Muscle of leg (tissue), 11 donors: ENCODE data around the gene MAPK8IP1. TPM values are rescaled to one million over a fixed set of nuclear protein-coding genes. Genes with fewer than 3 reads are reported as not detected.
A peak's percentile ranks its signal among the peaks of the same experiment; 100 is the strongest.
"Not testable (repeated sequence)": the region's sequence is repeated elsewhere in the genome, so short reads cannot be mapped to it uniquely, and the experiment has no call there.

Experiments used
- DNase-seq: peaks from one replicate; pipeline ENCODE4 v3.0.0; 2013
- H3K27ac ChIP-seq: one replicate; pipeline ENCODE4 v1.5.1; 2013; ENCODE audit warnings: mild to moderate bottlenecking, low read length, control low read depth
- H3K27me3 ChIP-seq: one replicate; pipeline ENCODE4 v1.6.1; 2013; ENCODE audit warnings: low read length; ENCODE audit not compliant: control insufficient read depth, insufficient read depth
- H3K36me3 ChIP-seq: one replicate; pipeline ENCODE4 v1.6.1; 2013; ENCODE audit warnings: low read length; ENCODE audit not compliant: control insufficient read depth, insufficient read depth
- H3K4me1 ChIP-seq: one replicate; pipeline ENCODE4 v1.6.1; 2013; ENCODE audit warnings: low read length; ENCODE audit not compliant: control insufficient read depth, insufficient read depth
- H3K4me3 ChIP-seq: one replicate; pipeline ENCODE4 v1.5.1; 2013; ENCODE audit warnings: low read length, control low read depth
- H3K9me3 ChIP-seq: replicated peaks from 2 replicates; pipeline ENCODE4 v1.6.1; 2013; ENCODE audit warnings: low read depth, low read length; ENCODE audit not compliant: control insufficient read depth
- WGBS: methylation state at CpG from one replicate; pipeline ENCODE4 v1.1.5; 2013; ENCODE audit warnings: missing lambda C conversion rate; ENCODE audit not compliant: insufficient coverage; 5-methylcytosine and 5-hydroxymethylcytosine counted together
- polyA plus RNA-seq, 8 donors: library from polyadenylated mRNA; unstranded; fragments of 120-200 nt; gene quantifications; one replicate each; pipeline versions ENCODE4 v1.2.1 to v1.2.3, GENCODE V29; 2013; ENCODE audit warnings: inconsistent platforms in 1 of 8, low replicate concordance in 1 of 8; ENCODE audit not compliant: insufficient read length in 8 of 8, insufficient read depth in 1 of 8
- total RNA-seq: library from RNA; stranded (reverse); fragments of 120-200 nt; gene quantifications from one replicate; pipeline ENCODE4 v1.2.4, GENCODE V29; 2013

MAPK8IP1 gene
- total and polyA plus RNA-seq, 9 donors = 26.5 to 54.3 (median 35.0) TPM

- peak; percentile 96 for DNase-seq
- peak overlapping the region; percentile 80 for H3K27ac ChIP-seq
- H3K27me3 ChIP-seq = peaks cover 10% of the 10 kb centered on the region
These were observed 14.2 kb downstream of the MAPK8IP1 start for GRCh38 chr11:45899448-45900174.

GRCh38 chr11:45900175-45900800 lies 14.8 kb downstream of the MAPK8IP1 start:
- Histone ChIP-seq H3K4me3 (peak overlapping the region; percentile 62), H3K27ac (peak overlapping the region; percentile 42), H3K4me1 (peaks cover 61% of the 10 kb centered on the region), H3K36me3 (peaks cover 37% of the 10 kb centered on the region)
- DNase-seq, H3K9me3 ChIP-seq, H3K27me3 ChIP-seq: not testable (repeated sequence)
- under 1% methylated on average over 29 of the region's 59 CpGs for WGBS

More at GRCh38 chr11:45899448-45900174, 14.2 kb downstream of the MAPK8IP1 start:
- Histone ChIP-seq H3K4me3 (peak overlapping the region; percentile 34), H3K9me3 (no peaks in the 10 kb centered on the region), H3K4me1 (peaks cover 67% of the 10 kb centered on the region), H3K36me3 (peaks cover 30% of the 10 kb centered on the region)
- under 1% methylated on average over 44 of the region's 62 CpGs for WGBS

DNA sequence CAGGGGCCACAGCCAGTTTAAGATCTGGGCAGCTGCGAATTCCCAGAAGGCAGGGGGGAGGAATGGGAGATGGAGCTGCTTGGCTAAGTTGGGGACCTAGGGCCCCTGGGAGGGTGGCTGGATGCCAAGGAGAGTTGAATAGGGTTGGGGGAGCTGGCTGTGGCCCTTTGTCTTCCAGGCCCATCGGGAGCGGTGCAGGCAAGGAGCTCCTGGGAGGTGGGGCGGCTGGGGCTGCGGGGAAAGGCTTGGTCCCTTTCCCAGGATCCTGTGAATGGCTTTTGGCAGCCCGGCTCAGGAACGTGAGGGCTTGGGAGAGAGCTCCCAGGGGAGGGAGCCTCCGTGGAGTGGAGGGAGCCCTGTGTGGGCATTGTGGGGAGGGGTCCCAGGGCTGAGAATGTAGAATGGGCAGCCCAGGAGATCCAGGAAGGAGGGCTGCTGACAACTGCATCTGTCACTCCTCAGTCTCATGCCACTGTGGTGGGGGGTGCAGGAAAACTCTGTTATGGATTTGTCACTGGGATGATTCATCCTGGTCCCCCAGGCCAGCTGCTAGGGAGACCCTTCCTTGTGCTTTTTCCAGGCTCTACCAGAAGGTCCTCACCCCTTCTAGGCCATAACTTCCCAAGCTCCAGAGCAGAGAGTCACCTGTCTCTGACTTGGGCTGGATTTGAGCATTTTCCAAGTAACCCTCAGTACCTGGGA lies 15.6 kb downstream of the MAPK8IP1 start:
- peaks cover 10% of the 10 kb centered on the region for H3K27me3 ChIP-seq
- H3K9me3 ChIP-seq = no peaks in the 10 kb centered on the region
- H3K4me3 ChIP-seq = peak overlapping the region; percentile 62
- peak overlapping the region; percentile 42 for H3K27ac ChIP-seq
- peaks cover 53% of the 10 kb centered on the region for H3K4me1 ChIP-seq
- WGBS = 19% methylated on average over 7 of the region's 8 CpGs
- peak; percentile 50 for DNase-seq
- peaks cover 40% of the 10 kb centered on the region for H3K36me3 ChIP-seq

GRCh38 chr11:45901626-45902025 lies 16.2 kb downstream of the MAPK8IP1 start:
- Histone ChIP-seq H3K9me3 (no peaks in the 10 kb centered on the region), H3K4me3 (no peak overlapping the region), H3K27ac (no peak overlapping the region), H3K4me1 (peaks cover 47% of the 10 kb centered on the region), H3K27me3 (peaks cover 10% of the 10 kb centered on the region), H3K36me3 (peaks cover 45% of the 10 kb centered on the region)
- 57% methylated on average over 4 of the region's 6 CpGs for WGBS
- no peak for DNase-seq

DNA sequence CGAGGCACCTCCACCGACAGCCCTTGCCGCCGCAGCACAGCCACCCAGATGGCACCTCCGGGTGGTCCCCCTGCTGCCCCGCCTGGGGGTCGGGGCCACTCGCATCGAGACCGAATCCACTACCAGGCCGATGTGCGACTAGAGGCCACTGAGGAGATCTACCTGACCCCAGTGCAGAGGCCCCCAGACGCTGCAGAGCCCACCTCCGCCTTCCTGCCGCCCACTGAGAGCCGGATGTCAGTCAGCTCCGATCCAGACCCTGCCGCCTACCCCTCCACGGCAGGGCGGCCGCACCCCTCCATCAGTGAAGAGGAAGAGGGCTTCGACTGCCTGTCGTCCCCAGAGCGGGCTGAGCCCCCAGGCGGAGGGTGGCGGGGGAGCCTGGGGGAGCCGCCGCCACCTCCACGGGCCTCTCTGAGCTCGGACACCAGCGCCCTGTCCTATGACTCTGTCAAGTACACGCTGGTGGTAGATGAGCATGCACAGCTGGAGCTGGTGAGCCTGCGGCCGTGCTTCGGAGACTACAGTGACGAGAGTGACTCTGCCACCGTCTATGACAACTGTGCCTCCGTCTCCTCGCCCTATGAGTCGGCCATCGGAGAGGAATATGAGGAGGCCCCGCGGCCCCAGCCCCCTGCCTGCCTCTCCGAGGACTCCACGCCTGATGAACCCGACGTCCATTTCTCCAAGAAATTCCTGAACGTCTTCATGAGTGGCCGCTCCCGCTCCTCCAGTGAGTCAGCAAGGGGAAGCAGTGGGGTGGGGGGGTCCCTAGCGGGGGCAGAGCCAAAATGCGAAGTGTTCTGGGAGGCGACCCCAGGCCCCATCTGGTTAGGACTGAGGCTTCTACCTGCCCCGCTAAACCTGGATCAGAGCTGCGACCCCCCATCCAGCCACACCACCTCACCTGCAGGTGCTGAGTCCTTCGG lies 17.3 kb downstream of the MAPK8IP1 start:
- no peak for DNase-seq
- Histone ChIP-seq H3K4me1 (peaks cover 46% of the 10 kb centered on the region), H3K4me3 (no peak overlapping the region), H3K36me3 (peaks cover 51% of the 10 kb centered on the region), H3K9me3 (no peaks in the 10 kb centered on the region), H3K27ac (no peak overlapping the region), H3K27me3 (peaks cover 7% of the 10 kb centered on the region)
- 87% methylated on average over 53 of the region's 56 CpGs for WGBS

GRCh38 chr11:45904309-45904915 lies 19.0 kb downstream of the MAPK8IP1 start:
- H3K4me3 ChIP-seq = no peak overlapping the region
- peaks cover 7% of the 10 kb centered on the region for H3K27me3 ChIP-seq
- no peak overlapping the region for H3K27ac ChIP-seq
- no peak for DNase-seq
- no peaks in the 10 kb centered on the region for H3K9me3 ChIP-seq
- 81% methylated on average over 15 of the region's 15 CpGs for WGBS
- H3K4me1 ChIP-seq = peaks cover 45% of the 10 kb centered on the region
- peaks cover 60% of the 10 kb centered on the region for H3K36me3 ChIP-seq

- WGBS = 92% methylated on average over 19 of the region's 19 CpGs
These were observed 19.6 kb downstream of the MAPK8IP1 start for GRCh38 chr11:45905095-45905494.

DNA sequence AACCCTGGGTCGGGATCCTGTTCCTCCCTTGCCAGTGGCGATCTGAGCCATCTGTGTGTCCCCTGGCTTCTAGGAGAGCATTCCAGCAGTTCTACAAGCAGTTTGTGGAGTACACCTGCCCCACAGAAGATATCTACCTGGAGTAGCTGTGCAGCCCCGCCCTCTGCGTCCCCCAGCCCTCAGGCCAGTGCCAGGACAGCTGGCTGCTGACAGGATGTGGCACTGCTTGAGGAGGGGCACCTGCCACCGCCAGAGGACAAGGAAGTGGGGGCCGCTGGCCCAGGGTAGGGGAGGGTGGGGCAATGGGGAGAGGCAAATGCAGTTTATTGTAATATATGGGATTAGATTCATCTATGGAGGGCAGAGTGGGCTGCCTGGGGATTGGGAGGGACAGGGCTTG lies 20.1 kb downstream of the MAPK8IP1 start:
- Histone ChIP-seq H3K36me3 (peaks cover 72% of the 10 kb centered on the region), H3K4me1 (peaks cover 40% of the 10 kb centered on the region)
- H3K9me3 ChIP-seq, DNase-seq, H3K27ac ChIP-seq, H3K27me3 ChIP-seq, H3K4me3 ChIP-seq: not testable (repeated sequence)
- 78% methylated on average over 4 of the region's 6 CpGs for WGBS

More at GRCh38 chr11:45905095-45905494, 19.6 kb downstream of the MAPK8IP1 start:
- Histone ChIP-seq H3K27me3 (peaks cover 7% of the 10 kb centered on the region), H3K4me1 (peaks cover 43% of the 10 kb centered on the region), H3K27ac (no peak overlapping the region), H3K9me3 (no peaks in the 10 kb centered on the region), H3K36me3 (peaks cover 67% of the 10 kb centered on the region), H3K4me3 (no peak overlapping the region)
- DNase-seq = no peak

GRCh38 chr11:45906096-45906682 lies 20.7 kb downstream of the MAPK8IP1 start:
- Histone ChIP-seq H3K9me3 (no peaks in the 10 kb centered on the region), H3K4me3 (no peak overlapping the region), H3K27me3 (no peaks in the 10 kb centered on the region), H3K27ac (no peak overlapping the region), H3K36me3 (peaks cover 78% of the 10 kb centered on the region), H3K4me1 (peaks cover 34% of the 10 kb centered on the region)
- DNase-seq = no peak
- WGBS = 67% methylated on average over 13 of the region's 19 CpGs
